ENCODE measurements around the gene TMEM131L. TPM values are rescaled to one million over a fixed set of nuclear protein-coding genes. Genes with fewer than 3 reads are reported as not detected.

The TMEM131L gene
- total RNA-seq, 1 donor = 9.0 TPM

DNA sequence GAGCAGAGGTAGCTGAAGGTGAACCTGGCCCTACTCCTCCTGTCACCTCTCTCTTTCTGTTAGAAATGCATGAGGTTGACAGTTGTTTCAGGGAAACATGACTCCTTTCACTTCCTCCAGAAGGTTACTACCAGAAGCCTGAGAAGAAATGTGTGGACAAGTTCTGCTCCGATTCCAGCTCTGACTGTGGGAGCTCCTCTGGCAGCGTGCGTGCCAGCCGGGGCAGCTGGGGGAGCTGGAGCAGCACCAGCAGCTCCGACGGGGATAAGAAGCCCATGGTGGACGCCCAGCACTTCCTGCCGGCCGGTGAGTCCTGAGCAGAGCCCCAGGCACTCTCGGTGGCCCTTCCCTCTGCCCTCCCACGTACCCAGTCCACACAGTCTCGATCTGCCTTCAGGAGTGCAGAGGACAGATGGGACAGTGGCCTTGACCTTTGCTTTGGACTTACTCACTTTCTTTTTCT is 156.6 kb downstream of the TMEM131L start:
- H3K79me2 ChIP-seq (ENCODE audit: insufficient read depth, low read length) = no peaks in the 10 kb centered on the region
- no peaks in the 10 kb centered on the region for H3K4me1 ChIP-seq (ENCODE audit: insufficient read depth, low read length)
- TF ChIP-seq, protein P1, sequence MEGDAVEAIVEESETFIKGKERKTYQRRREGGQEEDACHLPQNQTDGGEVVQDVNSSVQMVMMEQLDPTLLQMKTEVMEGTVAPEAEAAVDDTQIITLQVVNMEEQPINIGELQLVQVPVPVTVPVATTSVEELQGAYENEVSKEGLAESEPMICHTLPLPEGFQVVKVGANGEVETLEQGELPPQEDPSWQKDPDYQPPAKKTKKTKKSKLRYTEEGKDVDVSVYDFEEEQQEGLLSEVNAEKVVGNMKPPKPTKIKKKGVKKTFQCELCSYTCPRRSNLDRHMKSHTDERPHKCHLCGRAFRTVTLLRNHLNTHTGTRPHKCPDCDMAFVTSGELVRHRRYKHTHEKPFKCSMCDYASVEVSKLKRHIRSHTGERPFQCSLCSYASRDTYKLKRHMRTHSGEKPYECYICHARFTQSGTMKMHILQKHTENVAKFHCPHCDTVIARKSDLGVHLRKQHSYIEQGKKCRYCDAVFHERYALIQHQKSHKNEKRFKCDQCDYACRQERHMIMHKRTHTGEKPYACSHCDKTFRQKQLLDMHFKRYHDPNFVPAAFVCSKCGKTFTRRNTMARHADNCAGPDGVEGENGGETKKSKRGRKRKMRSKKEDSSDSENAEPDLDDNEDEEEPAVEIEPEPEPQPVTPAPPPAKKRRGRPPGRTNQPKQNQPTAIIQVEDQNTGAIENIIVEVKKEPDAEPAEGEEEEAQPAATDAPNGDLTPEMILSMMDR (IDR thresholded peaks at IDR 0.05; ENCODE audit: extremely low read depth, low read depth, low read length) = no peak
- no peak overlapping the region for H2AFZ ChIP-seq (ENCODE audit: low read length)
- peaks cover 29% of the 10 kb centered on the region for H3K36me3 ChIP-seq (ENCODE audit: insufficient read depth, low read length)
- H3K27ac ChIP-seq (ENCODE audit: low read depth, low read length) = no peak overlapping the region
- H3K4me2 ChIP-seq (ENCODE audit: insufficient read depth, low read length) = no peak overlapping the region
- H3K27me3 ChIP-seq (ENCODE audit: insufficient read depth, low read length) = no peaks in the 10 kb centered on the region
- no peak overlapping the region for H3K4me3 ChIP-seq (ENCODE audit: insufficient read depth, low read length)
- no peaks in the 10 kb centered on the region for H3K9me3 ChIP-seq (ENCODE audit: low read depth, low read length)
- H4K20me1 ChIP-seq (ENCODE audit: insufficient read depth, low read length) = no peaks in the 10 kb centered on the region
- DNase-seq (ENCODE audit: insufficient read length, low spot score, missing footprints) = no peak

GRCh38 chr4:153623491-153623890 is 157.3 kb downstream of the TMEM131L start:
- Histone ChIP-seq H3K27ac (ENCODE audit: low read depth, low read length) (no peak overlapping the region), H4K20me1 (ENCODE audit: insufficient read depth, low read length) (no peaks in the 10 kb centered on the region), H3K36me3 (ENCODE audit: insufficient read depth, low read length) (peaks cover 30% of the 10 kb centered on the region), H2AFZ (ENCODE audit: low read length) (no peak overlapping the region), H3K79me2 (ENCODE audit: insufficient read depth, low read length) (no peaks in the 10 kb centered on the region), H3K4me3 (ENCODE audit: insufficient read depth, low read length) (no peak overlapping the region), H3K4me1 (ENCODE audit: insufficient read depth, low read length) (no peaks in the 10 kb centered on the region), H3K9me3 (ENCODE audit: low read depth, low read length) (no peaks in the 10 kb centered on the region), H3K27me3 (ENCODE audit: insufficient read depth, low read length) (no peaks in the 10 kb centered on the region), H3K4me2 (ENCODE audit: insufficient read depth, low read length) (no peak overlapping the region)
- TF ChIP-seq, protein P1 (IDR thresholded peaks at IDR 0.05; ENCODE audit: extremely low read depth, low read depth, low read length) = no peak
- no peak for DNase-seq (ENCODE audit: insufficient read length, low spot score, missing footprints)

- TF ChIP-seq, protein P1 (IDR thresholded peaks at IDR 0.05; ENCODE audit: extremely low read depth, low read depth, low read length) = no peak
- no peaks in the 10 kb centered on the region for H4K20me1 ChIP-seq (ENCODE audit: insufficient read depth, low read length)
- H3K4me1 ChIP-seq (ENCODE audit: insufficient read depth, low read length) = no peaks in the 10 kb centered on the region
- no peak overlapping the region for H3K4me3 ChIP-seq (ENCODE audit: insufficient read depth, low read length)
- H3K27ac ChIP-seq (ENCODE audit: low read depth, low read length) = no peak overlapping the region
- H2AFZ ChIP-seq (ENCODE audit: low read length) = no peak overlapping the region
- DNase-seq (ENCODE audit: insufficient read length, low spot score, missing footprints) = no peak
- no peaks in the 10 kb centered on the region for H3K27me3 ChIP-seq (ENCODE audit: insufficient read depth, low read length)
- no peaks in the 10 kb centered on the region for H3K9me3 ChIP-seq (ENCODE audit: low read depth, low read length)
- H3K4me2 ChIP-seq (ENCODE audit: insufficient read depth, low read length) = no peak overlapping the region
- peaks cover 30% of the 10 kb centered on the region for H3K36me3 ChIP-seq (ENCODE audit: insufficient read depth, low read length)
- H3K79me2 ChIP-seq (ENCODE audit: insufficient read depth, low read length) = no peaks in the 10 kb centered on the region
Measured at GRCh38 chr4:153628796-153629315, 162.7 kb downstream of the TMEM131L start.

- Histone ChIP-seq H3K27ac (ENCODE audit: low read depth, low read length) (no peak overlapping the region), H2AFZ (ENCODE audit: low read length) (no peak overlapping the region), H3K79me2 (ENCODE audit: insufficient read depth, low read length) (no peaks in the 10 kb centered on the region), H3K4me2 (ENCODE audit: insufficient read depth, low read length) (no peak overlapping the region), H3K4me1 (ENCODE audit: insufficient read depth, low read length) (no peaks in the 10 kb centered on the region), H3K27me3 (ENCODE audit: insufficient read depth, low read length) (no peaks in the 10 kb centered on the region), H3K9me3 (ENCODE audit: low read depth, low read length) (no peaks in the 10 kb centered on the region), H3K36me3 (ENCODE audit: insufficient read depth, low read length) (peaks cover 36% of the 10 kb centered on the region), H3K4me3 (ENCODE audit: insufficient read depth, low read length) (no peak overlapping the region), H4K20me1 (ENCODE audit: insufficient read depth, low read length) (no peaks in the 10 kb centered on the region)
- no peak for DNase-seq (ENCODE audit: insufficient read length, low spot score, missing footprints)
- TF ChIP-seq, protein P1 (IDR thresholded peaks at IDR 0.05; ENCODE audit: extremely low read depth, low read depth, low read length) = no peak
Measured at GRCh38 chr4:153629776-153630175, 163.6 kb downstream of the TMEM131L start.
